M059J (cell line): Measurements from ENCODE around the gene NAXD. TPM values are rescaled to one million over a fixed set of nuclear protein-coding genes. Genes with fewer than 3 reads are reported as not detected.
"Not testable (repeated sequence)": the region's sequence is repeated elsewhere in the genome, so short reads cannot be mapped to it uniquely, and the experiment has no call there.

ENCODE experiments used
- DNase-seq: peaks from one replicate; pipeline ENCODE4 v3.0.0-alpha.2; 2012; ENCODE audit warnings: low read depth
- total RNA-seq: library from RNA; depleted of rRNA; stranded (reverse); fragments of >200 nt; shearing (Covaris generic); gene quantifications from 2 replicates; pipeline ENCODE4 v1.2.3, GENCODE V29; 2014

The NAXD gene
- total RNA-seq, 1 experiment from 2014 or later = 22.2 TPM

GRCh38 chr13:110627761-110628476 lies 12.6 kb downstream of the NAXD start:
- DNase-seq = no peak

GRCh38 chr13:110628477-110628793 lies 13.1 kb downstream of the NAXD start:
- no peak for DNase-seq

DNA sequence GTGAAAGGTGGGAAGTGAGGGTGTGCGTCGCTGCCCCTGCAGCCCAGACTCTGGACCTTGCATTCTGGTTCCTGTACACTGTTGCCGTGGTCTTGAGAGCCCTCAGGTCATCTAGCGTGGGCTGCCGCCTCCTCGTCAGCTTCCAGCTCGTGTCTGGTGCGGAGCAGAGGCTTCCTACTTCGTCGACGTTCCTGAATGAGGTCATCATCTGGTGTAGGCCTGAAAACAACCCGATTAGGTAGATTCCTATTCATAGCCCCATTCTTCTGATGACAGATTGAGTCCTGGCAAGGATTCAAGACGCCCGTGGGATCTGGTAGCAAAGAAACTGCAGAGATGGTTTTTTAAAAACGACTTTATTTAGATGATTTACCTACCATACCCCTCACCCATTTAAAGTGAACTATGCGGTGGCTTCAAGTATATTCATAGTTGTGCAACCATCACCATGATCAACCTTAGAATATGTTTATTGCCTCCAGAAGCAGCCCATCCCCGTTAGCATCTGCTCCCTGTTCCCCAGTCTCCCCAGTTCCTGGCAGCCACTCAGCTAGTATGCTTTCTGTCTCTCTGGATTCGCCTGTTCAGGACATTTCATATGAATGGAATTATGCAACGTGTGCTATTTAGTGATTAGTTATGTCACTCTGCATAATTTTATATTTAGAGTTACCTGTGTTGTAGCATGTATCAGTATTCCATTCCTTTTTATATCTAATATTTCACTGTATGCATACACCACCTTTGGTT lies 13.8 kb downstream of the NAXD start:
- no peak for DNase-seq

- no peak for DNase-seq
Observed at GRCh38 chr13:110629735-110630134, 14.4 kb downstream of the NAXD start.

DNA sequence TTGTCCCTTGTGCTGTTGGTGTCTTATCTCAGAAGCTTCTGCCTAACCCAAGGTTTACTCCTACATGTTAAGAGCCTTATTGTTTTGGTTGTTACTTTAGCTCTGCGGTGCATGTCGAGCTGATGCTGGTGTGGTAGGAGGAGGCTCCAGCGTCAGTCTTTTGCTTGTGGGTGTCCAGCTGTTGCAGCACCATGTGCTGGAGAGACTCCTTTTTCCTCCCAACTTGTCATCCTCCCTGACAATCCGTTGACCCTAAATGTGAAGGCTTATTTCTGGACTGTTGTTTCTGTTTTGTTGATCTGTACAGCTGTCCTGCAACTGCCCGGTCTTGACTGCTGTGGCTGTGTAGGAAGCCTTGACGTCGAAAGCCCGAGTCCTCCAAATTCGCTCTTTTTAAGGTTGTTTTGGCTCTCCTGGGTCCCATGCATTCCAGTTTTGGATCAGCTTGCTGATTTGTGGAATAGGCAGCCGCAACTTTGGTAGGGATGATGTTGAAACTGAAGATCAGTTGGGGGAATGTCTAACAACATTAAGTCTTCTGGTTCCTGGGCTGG lies 15.3 kb downstream of the NAXD start:
- no peak for DNase-seq

DNA sequence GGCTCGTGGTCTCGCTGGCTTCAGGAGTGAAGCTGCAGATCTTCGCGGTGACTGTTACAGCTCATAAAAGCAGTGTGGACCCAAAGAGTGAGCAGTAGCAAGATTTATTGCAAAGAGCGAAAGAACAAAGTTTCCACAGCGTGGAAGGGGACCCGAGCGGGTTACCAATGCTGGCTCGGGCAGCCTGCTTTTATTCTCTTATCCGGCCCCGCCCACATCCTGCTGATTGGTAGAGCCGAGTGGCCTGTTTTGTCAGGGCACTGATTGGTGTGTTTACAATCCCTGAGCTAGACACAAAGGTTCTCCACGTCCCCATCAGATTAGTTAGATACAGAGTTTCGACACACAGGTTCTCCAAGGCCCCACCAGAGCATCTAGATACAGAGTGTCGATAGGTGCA lies 16.9 kb downstream of the NAXD start:
- not testable (repeated sequence) for DNase-seq

GRCh38 chr13:110633776-110634175 lies 18.4 kb downstream of the NAXD start:
- no peak for DNase-seq

DNA sequence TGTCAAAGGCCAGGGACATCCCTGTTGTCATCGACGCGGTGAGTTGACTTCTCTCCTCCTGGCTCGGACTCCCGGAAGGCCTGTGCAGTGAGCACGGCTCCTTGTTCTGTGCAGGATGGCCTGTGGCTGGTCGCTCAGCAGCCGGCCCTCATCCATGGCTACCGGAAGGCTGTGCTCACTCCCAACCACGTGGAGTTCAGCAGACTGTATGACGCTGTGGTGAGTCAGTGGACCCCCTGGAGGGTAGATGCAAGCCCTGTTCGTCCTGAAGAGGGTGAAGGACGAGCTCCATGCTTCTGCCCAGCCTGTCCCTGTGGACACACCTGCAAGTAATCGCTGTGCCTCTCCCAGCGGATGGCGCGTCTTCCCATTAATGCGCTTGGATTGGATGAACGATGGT lies 19.2 kb downstream of the NAXD start:
- peak; percentile 88 for DNase-seq

DNA sequence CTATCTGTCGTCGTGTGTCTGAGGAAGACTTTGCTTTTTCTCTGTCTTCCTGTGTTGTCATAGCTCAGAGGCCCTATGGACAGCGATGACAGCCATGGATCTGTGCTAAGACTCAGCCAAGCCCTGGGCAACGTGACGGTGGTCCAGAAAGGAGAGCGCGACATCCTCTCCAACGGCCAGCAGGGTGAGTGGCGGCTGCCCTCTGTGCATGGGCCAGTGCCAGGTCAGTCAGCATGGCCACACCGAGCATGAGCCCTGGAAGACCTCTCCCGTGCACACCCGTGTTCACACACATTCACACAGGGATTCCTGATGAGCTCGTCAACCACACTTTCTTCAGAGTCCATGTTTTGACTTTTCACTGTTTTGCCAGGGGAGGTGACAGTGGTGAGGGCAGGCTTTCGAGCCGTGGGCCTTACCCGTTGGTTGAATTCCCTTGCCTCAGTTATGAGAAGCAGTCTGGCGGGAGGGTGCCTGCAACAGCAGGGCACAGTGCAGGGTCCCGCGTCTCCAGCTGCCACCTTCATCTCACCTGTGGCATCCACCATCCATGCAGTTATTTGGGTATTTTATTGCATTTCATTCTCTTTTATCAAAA lies 20.2 kb downstream of the NAXD start:
- no peak for DNase-seq

DNA sequence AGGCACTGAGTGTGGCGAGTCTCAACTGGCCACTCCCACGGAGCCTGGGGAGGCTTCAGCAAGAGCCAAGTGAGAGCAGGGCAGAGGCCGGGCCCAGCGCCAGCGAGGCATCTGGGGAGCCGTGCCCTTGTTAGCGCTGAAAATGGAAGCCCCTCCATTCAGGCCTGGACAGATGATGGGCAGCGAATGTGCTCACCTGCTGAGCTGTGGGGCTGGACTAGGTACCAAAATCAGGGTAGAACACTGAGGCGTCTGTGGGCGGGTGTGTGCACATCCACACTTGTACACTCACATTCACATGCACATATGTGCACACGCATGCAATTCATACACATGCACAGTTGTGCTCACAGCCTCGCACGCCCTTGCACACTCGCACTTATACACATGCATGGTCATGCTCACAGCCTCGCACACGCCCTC lies 20.7 kb downstream of the NAXD start:
- no peak for DNase-seq

GRCh38 chr13:110636701-110637201 lies 21.4 kb downstream of the NAXD start:
- DNase-seq = no peak

- no peak for DNase-seq
Observed at GRCh38 chr13:110637275-110637674, 21.9 kb downstream of the NAXD start.

- DNase-seq = no peak
Observed at GRCh38 chr13:110637747-110638146, 22.4 kb downstream of the NAXD start.

GRCh38 chr13:110638257-110638656 lies 22.9 kb downstream of the NAXD start:
- DNase-seq = no peak

DNA sequence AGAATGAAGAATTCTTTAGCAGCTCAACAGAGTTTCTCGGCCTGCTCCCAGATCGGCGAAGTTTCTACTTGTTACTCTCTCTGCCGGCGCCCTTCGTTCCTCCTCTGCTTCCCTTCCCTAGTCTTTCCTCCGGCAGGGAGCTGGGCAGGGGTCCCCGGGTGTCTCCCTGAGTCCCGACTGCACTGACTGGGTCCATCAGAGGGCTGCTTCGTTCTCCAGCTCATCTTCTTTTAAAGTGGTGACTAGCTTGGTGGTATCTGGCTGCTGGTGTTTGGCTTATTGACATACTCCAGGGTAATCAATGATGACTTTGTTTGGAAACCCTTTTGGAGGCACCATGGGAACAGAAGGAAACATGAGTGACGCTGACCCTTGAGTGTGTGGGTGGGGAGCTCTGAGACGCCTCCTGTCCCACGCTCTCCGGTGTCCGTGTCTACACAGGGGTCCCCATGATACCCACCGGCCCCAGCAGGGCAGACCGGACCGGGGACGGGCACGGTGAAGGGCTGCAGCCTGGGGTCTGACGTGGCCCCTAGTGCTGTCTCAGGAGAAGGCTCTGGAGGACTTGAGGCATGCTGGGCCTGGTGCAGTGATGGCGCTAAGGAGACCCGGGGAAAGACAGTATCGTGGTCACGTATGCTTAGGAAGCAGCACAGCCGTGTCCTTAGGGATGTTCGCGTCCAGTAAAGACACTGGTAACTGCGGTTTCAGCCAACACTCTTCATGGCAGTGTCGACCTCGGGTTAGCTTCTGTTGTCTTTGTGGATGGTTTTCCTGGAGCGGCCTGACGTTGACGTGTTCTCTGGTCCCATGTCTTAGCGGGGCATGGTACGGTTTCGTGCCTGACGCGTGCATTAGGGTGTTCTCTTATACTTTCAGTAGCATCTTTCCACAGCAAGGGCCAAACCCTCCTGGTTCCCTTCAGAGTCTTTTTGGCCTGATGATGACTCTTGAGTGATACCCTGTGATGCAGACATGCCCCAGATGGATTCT lies 23.8 kb downstream of the NAXD start:
- DNase-seq = no peak

DNA sequence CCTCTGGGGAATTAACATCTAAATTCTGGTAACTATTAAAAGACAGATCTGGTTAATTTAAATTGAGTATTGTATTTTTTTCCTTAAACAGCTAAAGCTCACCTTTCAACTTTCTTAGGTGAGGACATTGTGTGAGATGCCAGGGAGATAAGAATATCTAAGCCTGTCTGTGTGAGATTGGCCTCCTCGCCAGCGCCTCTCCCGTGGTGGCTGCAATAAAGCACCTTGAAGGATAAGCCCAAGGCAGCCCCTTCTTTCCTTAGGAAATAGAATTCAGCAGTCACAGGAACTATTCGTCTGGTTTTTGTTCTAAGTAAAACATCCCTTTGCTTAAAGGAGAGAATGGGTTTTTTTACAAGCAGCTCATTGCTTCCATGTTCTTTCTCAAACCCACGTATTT lies 24.6 kb downstream of the NAXD start:
- no peak for DNase-seq

- peak; percentile 26 for DNase-seq
Observed at GRCh38 chr13:110640591-110641029, 25.3 kb downstream of the NAXD start.

GRCh38 chr13:110641055-110642015 lies 26.0 kb downstream of the NAXD start:
- no peak for DNase-seq

DNA sequence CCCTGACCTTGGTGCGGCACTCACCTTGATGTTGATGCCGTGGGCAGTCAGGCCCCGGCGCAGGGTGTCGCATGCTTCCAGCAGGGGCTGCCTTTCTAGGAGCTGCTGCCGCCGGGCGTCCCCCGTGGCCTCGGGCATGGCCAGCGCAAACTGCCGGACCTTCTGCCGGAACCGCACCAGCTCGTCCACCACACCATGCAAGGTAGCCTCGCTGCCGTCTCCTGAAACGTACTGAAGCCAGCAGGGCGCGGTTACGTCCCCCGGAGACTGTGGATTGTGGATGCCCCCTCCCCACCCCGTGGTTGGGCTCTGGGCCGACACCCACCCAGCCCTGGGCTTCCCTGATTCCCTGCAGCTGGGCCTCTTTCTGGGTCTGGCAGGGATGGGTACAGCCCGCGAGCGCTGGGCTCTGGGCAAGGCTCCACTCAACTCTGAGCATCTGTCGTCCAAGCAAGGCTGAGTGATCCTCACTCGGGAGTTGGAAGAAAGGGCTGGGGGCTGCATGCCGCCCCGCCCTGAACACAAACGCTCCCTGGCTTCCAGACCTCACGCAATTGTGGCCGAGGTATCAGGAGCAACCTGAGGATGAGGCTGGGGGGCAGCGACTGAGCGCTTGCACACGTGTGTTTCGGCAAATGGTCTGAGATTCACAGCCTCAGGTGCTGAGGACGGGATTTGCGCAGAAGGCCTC lies 27.1 kb downstream of the NAXD start:
- DNase-seq = no peak
